Epithelial cell of prostate (primary cell): ENCODE data around the gene C7orf25.
"Not testable (repeated sequence)": the region's sequence is repeated elsewhere in the genome, so short reads cannot be mapped to it uniquely, and the experiment has no call there.

Experiments used
- DNase-seq: peaks from one replicate; pipeline ENCODE4 v3.0.0-alpha.2; 2011; ENCODE audit warnings: low read depth, low spot score
- H3K27ac ChIP-seq: fragments of 450-650 bp; 2 replicates; pipeline ENCODE4 v1.5.1; 2017; ENCODE audit warnings: mild to moderate bottlenecking

The C7orf25 gene

DNA sequence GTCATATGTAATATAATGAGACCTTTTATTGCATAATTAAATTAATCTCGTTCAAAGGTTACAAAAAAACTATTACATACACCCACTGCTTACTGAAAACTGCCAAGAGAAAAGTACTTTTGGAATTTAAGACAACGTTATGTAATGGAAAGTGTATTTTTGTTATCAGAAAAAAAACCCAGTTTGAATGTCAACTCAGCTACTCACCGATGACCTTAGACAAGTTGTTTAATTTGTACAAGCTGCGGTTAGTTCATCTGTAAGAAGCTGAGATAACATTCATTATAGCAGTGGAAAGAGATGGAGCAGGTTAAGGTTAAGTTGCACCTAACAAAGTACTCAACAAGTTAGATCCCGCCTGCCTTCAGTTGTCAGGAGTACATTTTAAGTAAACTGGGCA lies 19.0 kb upstream of the C7orf25 start:
- DNase-seq, result no peak
- peak overlapping the region; percentile 51 for H3K27ac ChIP-seq

DNA sequence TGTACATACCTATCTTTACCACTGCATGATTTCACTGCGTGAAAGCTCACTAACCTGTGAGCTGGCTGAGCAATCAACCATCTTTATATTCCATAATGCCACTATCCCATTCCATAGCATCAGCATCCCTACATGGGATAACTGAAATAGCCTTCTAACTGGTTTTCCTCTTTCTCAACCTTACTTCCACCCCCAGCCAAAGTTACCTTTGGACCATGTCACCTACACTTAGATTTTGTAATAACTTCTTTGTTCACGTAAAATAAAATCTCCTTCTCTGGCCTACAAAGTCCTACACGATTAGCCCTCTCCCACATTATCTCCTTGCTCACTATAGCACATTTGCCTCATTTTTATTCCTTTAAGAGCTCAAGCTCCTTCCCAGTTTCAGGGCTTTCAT lies 17.6 kb upstream of the C7orf25 start:
- H3K27ac ChIP-seq, result peak overlapping the region; percentile 51
- no peak for DNase-seq

GRCh38 chr7:42928754-42929153 lies 16.9 kb upstream of the C7orf25 start:
- DNase-seq, result no peak
- peak overlapping the region; percentile 51 for H3K27ac ChIP-seq

DNA sequence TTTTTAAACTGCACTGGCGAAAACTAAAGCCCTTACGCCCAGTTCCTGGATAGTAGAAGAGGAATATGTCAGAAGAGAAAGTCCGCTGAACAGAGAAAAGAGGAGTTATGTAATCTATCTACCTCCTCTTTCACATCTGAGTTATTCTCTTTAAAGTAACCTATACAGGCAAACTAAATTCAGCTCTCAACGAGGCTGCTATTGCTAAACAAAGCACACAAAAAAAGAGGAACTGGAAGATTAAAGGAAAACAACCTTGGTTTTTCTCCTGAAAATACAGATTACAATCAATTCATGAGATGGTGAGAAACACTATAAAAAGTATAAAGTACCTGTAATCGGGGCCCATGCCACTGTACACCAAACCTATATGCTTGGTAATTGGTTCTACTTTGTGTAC lies 14.3 kb upstream of the C7orf25 start:
- peak overlapping the region; percentile 61 for H3K27ac ChIP-seq
- DNase-seq, result no peak

DNA sequence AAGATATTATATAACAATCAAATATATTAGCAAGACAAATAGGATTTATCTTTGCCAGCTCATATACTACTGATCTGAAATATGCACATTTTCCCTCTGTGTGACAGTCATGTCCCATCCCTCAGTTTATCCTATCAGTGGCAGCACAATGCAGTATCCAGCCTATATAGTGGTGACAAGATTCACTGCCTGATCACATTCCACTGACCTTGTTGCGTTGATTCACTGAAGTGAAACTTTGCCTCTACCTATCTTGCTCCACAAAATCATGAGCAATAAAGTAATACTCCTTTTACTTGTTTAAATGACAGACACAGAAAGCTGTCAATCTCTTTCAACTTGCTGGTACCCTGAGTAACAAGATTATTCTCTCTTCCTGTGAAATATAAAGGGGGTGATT lies 13.8 kb upstream of the C7orf25 start:
- H3K27ac ChIP-seq, result peak overlapping the region; percentile 61
- DNase-seq, result no peak

DNA sequence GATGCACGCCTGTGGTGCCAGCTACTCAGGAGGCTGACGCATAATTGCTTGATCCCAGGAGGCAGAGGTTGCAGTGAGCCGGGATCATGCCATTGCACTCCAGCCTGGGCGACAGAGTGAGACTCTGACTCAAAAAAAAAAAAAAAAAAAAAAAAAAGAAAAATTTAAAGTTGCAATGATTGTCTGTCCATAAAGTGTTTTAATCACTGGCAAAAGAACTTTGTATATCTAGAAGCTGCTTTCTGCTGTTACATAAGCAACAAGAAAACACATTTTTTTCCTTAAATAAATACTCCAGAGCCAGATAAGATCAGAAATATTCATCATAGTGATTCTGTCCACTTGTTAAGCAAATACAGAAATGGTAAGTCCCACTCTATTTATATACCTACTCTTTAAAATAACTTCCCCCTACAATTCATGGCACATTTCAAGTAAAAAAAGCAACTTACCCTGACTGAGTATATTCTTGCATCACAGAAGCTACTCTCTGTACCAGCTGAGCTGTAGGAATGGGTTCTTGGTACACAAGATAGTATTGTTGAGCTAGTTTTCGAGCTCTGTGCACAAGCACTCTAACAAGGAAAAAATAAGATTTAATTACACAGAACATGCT lies 12.5 kb upstream of the C7orf25 start:
- DNase-seq, result no peak
- H3K27ac ChIP-seq, result peak overlapping the region; percentile 61

DNA sequence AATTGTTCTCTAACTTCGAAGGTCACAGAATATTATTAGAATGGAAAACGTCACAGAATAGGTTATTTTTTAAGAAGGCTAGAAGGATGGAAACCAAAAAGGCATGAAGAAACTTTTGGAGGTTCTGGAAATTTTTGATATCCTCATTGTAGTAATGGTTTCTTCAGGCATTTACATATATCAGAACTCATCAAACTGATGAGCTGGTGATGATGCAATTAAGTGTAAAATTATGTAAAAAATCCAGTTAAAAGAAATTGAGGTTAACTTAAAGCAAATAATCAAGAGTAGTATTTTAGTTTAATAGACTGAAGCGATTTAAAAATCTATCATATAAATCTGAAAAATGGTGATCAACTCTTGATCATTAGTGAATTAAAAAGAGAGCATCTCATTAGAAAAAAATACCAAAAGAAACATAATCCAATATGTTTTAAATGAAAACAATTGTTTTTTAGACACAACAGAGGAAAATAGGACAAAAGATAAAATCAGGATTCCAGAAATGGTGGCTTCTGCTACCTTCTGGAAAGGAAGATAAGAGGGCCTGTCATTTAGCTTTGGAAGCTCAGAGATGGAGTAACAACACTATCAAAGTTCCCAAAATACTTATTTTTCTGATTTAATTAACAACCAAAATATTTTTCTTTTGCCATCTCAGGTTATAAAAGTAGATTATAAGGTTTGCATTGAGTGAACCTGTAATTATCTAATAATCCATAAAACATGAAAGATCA lies 10.3 kb upstream of the C7orf25 start:
- no peak for DNase-seq
- H3K27ac ChIP-seq, result no peak overlapping the region

GRCh38 chr7:42915356-42915755 lies 3.5 kb upstream of the C7orf25 start:
- H3K27ac ChIP-seq, result peak overlapping the region; percentile 69
- no peak for DNase-seq

GRCh38 chr7:42914421-42915045 lies 2.7 kb upstream of the C7orf25 start:
- DNase-seq, result no peak
- peak overlapping the region; percentile 69 for H3K27ac ChIP-seq

GRCh38 chr7:42914009-42914408 lies 2.1 kb upstream of the C7orf25 start:
- peak overlapping the region; percentile 69 for H3K27ac ChIP-seq
- DNase-seq, result no peak

- no peak for DNase-seq
- H3K27ac ChIP-seq, result peak overlapping the region; percentile 69
Measured at GRCh38 chr7:42913591-42913990, 1.7 kb upstream of the C7orf25 start.

GRCh38 chr7:42910306-42910705 lies 1.6 kb downstream of the C7orf25 start:
- H3K27ac ChIP-seq, result no peak overlapping the region
- no peak for DNase-seq

DNA sequence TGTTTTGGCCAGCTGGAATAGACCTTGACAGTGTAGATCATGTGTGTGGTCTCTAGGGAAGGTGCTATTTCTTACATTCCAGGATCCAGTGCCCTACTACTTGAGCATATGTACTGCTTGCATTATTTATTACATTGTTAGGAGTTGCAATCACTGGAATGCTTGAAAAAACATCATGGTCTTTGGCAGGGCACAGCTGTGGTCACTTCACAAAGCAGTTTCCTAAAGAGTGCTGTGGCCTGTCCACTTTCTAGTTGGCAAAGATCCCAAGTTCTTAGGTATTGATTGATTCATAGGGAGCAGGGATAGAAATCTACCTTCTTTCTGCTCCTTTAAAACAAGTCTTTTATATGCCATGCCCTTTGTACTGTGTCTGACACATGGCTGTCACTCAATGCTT lies 4.6 kb downstream of the C7orf25 start:
- no peak overlapping the region for H3K27ac ChIP-seq
- DNase-seq, result no peak

DNA sequence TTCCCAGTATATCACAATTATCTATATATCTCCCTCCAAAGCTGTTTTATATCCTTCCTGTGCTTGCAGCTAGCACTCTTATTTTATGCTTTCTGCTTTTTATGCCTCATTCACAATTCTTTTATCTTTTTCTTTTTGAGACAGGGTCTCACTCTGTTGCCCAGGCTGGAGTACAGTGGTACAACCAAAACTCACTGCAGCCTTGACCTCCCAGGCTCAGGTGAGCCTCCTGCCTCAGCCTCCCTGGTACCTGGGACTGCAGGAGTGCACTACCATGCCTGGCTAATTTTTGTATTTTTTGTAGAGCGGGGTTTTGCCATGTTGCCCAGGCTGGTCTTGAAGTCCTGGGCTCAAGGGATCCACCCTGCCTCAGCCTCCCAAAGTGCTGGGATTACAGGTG lies 5.7 kb downstream of the C7orf25 start:
- H3K27ac ChIP-seq, result no peak overlapping the region
- no peak for DNase-seq

GRCh38 chr7:42902331-42902730 lies 9.5 kb downstream of the C7orf25 start:
- DNase-seq, result no peak
- no peak overlapping the region for H3K27ac ChIP-seq

DNA sequence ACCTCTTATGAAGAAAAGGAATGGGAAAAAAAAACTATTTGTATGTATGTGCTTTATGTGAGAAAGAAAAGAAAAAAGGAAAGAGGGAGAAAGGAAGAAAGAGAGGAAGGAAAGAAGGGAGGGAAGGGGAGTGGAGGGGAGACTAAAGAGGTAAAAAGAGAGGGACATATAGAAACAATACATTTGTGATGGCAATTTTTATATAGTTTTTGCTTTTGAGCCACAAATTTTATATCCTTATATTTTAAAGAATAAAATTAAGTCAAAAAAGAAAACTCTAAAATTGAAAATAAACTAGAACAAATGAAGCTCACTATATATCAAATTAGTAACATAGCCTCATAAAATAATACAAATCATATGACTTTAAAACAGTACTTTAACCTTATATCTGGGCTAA lies 11.0 kb downstream of the C7orf25 start:
- H3K27ac ChIP-seq, result no peak overlapping the region
- DNase-seq, result no peak

GRCh38 chr7:42893346-42894240 lies 18.3 kb downstream of the C7orf25 start:
- no peak for DNase-seq
- H3K27ac ChIP-seq, result no peak overlapping the region

GRCh38 chr7:42886893-42887505 lies 24.9 kb downstream of the C7orf25 start:
- no peak for DNase-seq
- H3K27ac ChIP-seq, result no peak overlapping the region

- H3K27ac ChIP-seq, result no peak overlapping the region
- no peak for DNase-seq
Measured at GRCh38 chr7:42886129-42886528, 25.7 kb downstream of the C7orf25 start.

- DNase-seq, H3K27ac ChIP-seq: not testable (repeated sequence)
Measured at GRCh38 chr7:42885183-42885582, 26.7 kb downstream of the C7orf25 start.
